NCI-H1694 (cell line): Measurements from ENCODE around the gene CASP5.

Experiments
- DNase-seq: peaks from one replicate; lab custom pipeline; 2025; lab: John Stamatoyannopoulos, UW

Gene CASP5

GRCh38 chr11:104967534-104968354 is 55.2 kb downstream of the CASP5 start:
- DNase-seq = no peak

- DNase-seq = no peak
Observed at GRCh38 chr11:104965735-104966134, 57.2 kb downstream of the CASP5 start.

- no peak for DNase-seq
Observed at GRCh38 chr11:104964247-104964646, 58.7 kb downstream of the CASP5 start.

- no peak for DNase-seq
Observed at GRCh38 chr11:104962852-104963251, 60.1 kb downstream of the CASP5 start.

GRCh38 chr11:104957280-104957679 is 65.7 kb downstream of the CASP5 start:
- DNase-seq = no peak

- no peak for DNase-seq
Observed at GRCh38 chr11:104956528-104956927, 66.4 kb downstream of the CASP5 start.

GRCh38 chr11:104946907-104947306 is 76.1 kb downstream of the CASP5 start:
- DNase-seq = no peak
